Keratinocyte (primary cell): ENCODE data around the gene UMODL1.

ENCODE experiments used
- EZH2 ChIP-seq: IDR thresholded peaks from one replicate; pipeline ENCODE4 v1.6.1; 2012; ENCODE audit warnings: inconsistent platforms, mild to moderate bottlenecking, low read length, moderate library complexity
- TF ChIP-seq, protein P1 (sequence below), 3 experiments: IDR thresholded peaks in 1 of 3; conservative IDR thresholded peaks in 1 of 3; optimal IDR thresholded peaks in 1 of 3; 2 replicates in 2 of 3; 3 replicates in 1 of 3; pipeline versions ENCODE3 to v1.5.1; 2011; ENCODE audit warnings: low read length in 3 of 3, mild to moderate bottlenecking in 3 of 3, moderate library complexity in 2 of 3, control low read depth in 1 of 3, inconsistent platforms in 1 of 3; ENCODE audit not compliant: insufficient read depth in 2 of 3; ENCODE audit errors: extremely low read depth in 1 of 3

DNA sequence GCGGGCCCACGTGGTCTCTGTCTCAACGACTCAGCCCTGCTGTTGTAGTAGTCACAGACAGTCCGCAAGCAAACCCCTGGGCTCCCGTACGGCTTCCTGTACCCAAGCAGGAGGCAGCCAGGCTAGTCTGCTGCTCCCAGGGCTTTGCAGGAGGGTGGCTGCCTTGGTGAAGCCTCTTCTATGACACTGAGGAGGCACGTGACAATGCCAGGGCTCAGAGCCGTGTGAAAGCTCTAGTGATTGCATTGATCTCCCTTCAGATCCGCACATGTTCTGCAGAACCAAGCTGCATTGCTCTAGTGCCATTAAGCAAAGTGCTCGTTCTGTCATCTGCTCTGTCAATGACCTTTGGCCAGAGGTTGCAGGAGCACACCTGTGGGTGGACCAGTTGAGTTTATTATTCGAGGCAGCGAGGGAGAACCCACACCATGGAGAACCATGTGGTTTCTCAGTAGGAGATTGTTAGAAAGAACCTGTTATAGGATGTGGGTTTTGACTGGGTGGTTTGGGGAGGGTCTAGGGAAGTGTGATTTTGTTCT is 18.0 kb downstream of the UMODL1 start:
- TF ChIP-seq, protein P1, sequence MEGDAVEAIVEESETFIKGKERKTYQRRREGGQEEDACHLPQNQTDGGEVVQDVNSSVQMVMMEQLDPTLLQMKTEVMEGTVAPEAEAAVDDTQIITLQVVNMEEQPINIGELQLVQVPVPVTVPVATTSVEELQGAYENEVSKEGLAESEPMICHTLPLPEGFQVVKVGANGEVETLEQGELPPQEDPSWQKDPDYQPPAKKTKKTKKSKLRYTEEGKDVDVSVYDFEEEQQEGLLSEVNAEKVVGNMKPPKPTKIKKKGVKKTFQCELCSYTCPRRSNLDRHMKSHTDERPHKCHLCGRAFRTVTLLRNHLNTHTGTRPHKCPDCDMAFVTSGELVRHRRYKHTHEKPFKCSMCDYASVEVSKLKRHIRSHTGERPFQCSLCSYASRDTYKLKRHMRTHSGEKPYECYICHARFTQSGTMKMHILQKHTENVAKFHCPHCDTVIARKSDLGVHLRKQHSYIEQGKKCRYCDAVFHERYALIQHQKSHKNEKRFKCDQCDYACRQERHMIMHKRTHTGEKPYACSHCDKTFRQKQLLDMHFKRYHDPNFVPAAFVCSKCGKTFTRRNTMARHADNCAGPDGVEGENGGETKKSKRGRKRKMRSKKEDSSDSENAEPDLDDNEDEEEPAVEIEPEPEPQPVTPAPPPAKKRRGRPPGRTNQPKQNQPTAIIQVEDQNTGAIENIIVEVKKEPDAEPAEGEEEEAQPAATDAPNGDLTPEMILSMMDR (optimal IDR thresholded peaks at IDR 0.05 in 1 of 3, IDR thresholded peaks at IDR 0.05 in 1 of 3, conservative IDR thresholded peaks at IDR 0.05 in 1 of 3; ENCODE audit: extremely low read depth in 1 of 3, insufficient read depth in 2 of 3, low read length in 3 of 3): no peak
- TF ChIP-seq EZH2: no peak
